SKM-1 (cell line): ENCODE results near the gene MAPKAPK5.
"Not testable (repeated sequence)": the region's sequence is repeated elsewhere in the genome, so short reads cannot be mapped to it uniquely, and the experiment has no call there.

ENCODE experiments used
- DNase-seq: peaks from one replicate; lab custom pipeline; 2025; ENCODE audit not compliant: unreplicated experiment; lab: John Stamatoyannopoulos, UW

Gene MAPKAPK5

DNA sequence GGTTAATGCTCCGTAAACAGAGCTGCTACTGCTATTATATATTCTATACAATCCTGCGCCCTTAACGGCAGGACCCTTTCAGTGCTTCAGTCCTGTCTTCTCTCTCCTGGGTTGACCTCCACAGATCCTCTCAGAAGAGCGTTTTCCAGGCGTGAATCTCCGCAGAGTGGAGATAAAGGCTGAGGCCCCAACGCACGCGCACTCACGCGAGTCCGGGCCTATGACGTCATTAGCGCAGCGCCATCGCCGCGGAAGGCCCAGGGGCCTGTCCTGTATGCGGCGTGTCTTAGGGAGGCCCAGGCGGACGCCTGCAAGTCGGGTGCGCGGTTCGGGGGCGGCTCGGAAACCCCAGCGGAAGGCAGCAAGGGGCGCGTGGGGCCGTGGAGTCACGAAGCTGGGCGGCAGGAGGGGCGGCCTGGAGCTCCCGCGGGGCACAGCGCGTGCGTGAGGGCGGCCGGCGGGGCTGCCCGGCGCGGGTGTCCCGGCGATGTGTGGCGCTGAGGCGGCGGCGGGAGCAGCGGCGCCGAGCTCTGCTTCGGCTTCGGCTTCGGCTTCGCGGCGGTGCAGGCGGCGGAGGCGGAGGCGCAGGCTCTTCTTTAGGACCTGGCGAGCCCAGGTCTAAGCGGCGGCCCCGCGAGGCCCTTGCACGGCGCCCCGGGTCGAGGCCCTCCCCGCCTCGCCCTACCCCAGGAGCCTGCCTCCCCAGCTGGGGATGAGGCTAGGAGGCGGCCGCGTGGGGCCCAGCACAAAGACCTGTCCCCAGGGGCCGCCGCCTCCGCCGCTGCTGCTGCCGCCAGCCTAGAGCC, at the start of gene MAPKAPK5:
Gene MAPKAPK5, plus strand, starts transcription at position 479 of the 806 bp plus-strand sequence. CDS start 506 bp downstream, outside the sequence.
- DNase-seq, result peak; percentile 31

- DNase-seq, result no peak
Observed at GRCh38 chr12:111792856-111793235, 49.2 kb upstream of the MAPKAPK5 start.

GRCh38 chr12:111798182-111798581, 43.8 kb upstream of the MAPKAPK5 start:
- DNase-seq, result no peak

- no peak for DNase-seq
Observed at GRCh38 chr12:111799758-111800157, 42.3 kb upstream of the MAPKAPK5 start.

DNA sequence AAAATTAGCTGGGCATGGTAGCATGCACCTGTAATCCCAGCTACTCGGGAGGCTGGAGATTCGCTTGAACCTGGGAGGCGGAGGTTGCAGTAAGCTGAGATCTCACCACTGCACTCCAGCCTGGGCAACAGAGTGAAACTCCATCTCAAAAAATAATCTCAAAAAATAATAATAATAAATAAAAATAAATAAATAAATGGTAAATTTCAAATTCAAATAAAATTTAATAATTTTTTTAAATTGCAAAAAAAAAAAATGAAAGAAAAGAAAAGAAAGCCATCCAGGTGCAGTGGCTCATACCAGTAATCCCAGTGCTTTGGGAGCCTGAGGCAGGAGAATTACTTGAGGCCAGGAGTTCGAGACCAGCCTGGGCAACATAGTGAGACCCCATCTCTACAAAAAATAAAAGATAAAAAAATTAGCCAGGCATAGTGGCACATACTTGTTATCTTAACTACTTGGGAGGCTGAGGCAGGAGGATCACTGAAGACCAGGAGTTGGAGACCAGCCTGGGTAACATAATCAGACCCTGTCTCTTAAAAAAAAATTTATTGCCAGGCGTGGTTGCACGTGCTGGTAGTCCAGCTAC, 38.9 kb upstream of the MAPKAPK5 start:
- DNase-seq, result no peak

DNA sequence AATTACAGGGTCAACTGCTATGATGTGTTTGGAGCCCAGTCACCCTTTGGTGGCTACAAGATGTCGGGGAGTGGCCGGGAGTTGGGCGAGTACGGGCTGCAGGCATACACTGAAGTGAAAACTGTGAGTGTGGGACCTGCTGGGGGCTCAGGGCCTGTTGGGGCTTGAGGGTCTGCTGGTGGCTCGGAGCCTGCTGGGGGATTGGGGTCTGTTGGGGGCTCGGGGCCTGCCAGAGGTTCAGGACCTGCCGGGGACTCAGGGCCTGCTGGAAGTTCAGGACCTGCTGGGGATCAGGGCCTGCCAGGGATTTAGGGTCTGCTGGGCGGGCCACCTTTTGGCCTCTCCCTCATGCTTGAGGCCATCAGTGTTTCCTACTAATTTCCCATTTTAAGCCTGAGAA, 38.2 kb upstream of the MAPKAPK5 start:
- DNase-seq, result no peak

DNA sequence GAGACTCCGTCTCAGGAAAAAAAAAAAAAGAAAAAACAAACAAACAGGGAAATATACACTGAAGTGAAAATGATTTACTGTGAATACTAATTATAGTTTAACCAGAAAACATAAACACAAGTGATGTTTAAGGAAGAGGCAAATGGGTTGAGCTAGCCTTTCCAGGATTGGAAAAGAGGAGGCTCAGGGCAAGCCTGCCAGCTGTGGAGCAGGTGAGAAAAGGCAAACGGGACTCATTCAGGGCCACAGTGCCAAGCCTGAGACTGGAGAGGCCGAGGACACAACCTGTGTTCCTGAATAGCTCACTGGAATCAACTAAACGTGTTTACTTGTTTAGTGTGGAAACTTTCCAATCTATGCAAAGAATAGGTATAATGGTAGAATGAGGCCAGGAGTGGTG, 35.7 kb upstream of the MAPKAPK5 start:
- no peak for DNase-seq

GRCh38 chr12:111807232-111807631, 34.8 kb upstream of the MAPKAPK5 start:
- DNase-seq, result no peak

DNA sequence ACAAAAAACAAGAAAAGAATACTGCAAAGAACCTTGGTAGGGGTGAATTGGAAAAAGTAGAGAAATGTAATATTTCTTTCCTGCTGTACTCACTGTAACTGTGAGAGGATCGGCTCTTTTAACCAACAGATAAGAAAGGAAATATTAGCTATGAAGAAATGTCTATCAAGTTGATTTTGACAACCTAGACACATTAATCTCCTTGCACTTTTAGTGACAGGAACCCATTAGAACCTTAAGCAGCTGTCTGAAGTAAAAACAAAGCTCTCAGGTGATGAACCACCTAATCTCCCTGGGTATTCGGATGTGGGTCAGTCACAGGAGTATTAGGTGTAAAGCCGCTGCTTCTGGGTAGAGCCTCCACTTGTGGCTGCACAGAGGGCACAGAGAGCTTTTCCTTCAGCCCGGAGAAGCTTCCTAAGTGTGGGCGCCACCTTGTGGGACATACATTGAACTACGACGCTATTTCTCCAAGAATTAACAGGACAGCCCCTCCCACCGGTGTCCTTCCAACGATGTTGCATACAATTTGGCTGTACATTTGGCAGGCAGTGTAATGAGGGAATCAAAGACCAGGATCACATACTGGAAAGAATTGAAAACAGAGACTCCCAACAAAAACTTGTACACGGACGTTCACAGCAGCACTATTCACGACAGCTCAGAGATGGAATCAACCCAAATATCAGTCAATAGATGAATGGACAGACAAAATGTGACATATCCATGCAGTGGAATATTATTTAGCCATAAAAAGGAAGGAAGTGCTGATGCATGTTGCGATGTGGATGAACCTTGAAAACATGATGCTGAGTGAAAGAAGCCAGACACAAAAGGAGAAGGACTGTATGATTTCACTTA, 28.9 kb upstream of the MAPKAPK5 start:
- DNase-seq, result peak; percentile 13

GRCh38 chr12:111816065-111816615, 25.9 kb upstream of the MAPKAPK5 start:
- no peak for DNase-seq

GRCh38 chr12:111816898-111817297, 25.1 kb upstream of the MAPKAPK5 start:
- DNase-seq, result not testable (repeated sequence)

- no peak for DNase-seq
Observed at GRCh38 chr12:111818340-111818739, 23.7 kb upstream of the MAPKAPK5 start.

DNA sequence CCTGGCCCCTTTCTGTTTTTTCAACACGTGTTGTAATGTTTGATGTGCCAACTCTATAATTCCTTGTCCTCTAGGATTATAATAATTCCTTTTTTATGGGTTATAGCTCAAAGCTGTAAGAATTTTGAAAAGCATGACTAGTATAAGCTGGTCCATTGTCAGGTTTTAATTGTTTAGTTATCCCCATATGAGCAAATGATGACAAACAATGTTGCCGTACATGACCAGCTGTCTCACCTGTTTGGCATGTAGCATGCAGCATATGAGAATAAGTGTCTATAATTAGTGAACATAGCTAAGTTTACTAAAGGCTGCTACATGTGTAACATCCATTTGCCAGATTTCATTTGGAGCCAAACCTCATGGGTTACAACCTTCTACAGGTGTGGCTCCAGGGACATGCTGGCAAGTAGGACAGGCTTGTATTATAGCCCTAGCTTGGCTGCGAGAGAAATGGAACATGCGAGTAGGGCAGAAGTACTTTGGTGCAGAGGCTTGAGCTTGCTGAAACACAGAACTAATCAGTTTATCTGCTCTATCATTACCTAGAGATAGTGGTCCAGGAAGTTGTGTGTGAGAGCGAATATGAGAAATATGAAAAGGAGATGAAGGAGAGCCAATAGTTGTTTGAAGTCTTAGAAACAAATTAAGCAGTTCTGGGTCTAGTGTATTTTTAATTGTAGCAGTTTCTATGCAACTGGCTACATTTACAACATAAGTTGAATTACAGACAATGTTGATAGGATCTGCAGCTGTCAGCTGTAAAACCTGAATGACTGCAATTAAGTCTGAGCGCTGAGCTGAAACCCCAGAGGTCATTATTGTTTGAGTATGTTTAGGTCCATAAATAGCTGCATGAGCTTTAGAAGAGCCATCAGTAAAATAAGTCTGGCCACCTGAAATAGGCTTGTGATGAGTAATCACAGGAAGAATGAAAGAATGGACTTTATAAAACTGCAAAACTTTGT, 22.6 kb upstream of the MAPKAPK5 start:
- DNase-seq, result no peak

DNA sequence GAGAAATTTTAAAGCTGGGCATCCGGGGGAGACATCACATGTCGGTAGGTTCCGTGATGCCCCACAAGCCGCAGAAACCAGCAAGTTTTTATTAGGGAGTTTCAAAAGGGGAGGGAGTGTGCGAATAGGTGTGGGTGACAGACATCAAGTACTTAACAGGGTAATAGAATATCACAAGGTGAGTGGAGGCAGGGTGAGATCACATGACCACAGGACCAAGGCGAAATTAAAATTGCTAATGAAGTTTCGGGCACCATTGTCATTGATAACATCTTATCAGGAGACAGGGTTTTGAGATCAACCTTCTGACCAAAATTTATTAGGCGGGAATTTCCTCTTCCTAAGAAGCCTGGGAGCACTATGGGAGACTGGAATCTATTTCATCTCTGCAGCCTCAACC, 21.2 kb upstream of the MAPKAPK5 start:
- DNase-seq, result not testable (repeated sequence)

GRCh38 chr12:111822886-111823285, 19.1 kb upstream of the MAPKAPK5 start:
- no peak for DNase-seq

GRCh38 chr12:111823891-111824290, 18.1 kb upstream of the MAPKAPK5 start:
- no peak for DNase-seq

GRCh38 chr12:111824312-111824711, 17.7 kb upstream of the MAPKAPK5 start:
- DNase-seq, result not testable (repeated sequence)

- no peak for DNase-seq
Observed at GRCh38 chr12:111825509-111825908, 16.5 kb upstream of the MAPKAPK5 start.

DNA sequence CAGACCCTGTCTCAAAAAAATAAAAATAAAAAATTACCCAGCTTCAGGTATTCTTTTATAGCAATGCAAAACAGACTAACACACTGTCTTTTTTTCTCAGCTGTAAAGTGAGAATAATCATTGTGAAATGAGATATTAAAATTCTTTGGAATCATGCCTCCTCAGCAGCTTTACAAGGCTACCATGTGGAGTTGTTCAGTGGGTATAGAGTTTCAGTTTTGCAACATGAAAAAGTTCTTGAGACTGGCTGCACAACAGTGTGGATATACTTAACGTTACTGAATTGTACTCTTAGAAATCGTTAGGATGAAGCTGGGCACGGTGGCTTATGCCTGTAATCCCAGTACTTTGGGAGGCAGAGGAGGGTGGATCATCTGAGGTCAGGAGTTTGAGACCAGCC, 15.7 kb upstream of the MAPKAPK5 start:
- no peak for DNase-seq

- DNase-seq, result no peak
Observed at GRCh38 chr12:111826992-111827391, 15.0 kb upstream of the MAPKAPK5 start.
